Smooth muscle cell (in vitro differentiated cells): ENCODE results near the gene UNC5B. TPM values are rescaled to one million over a fixed set of nuclear protein-coding genes. Genes with fewer than 3 reads are reported as not detected.

Experiments used
- DNase-seq: peaks from one replicate; lab custom pipeline; 2025; ENCODE audit not compliant: unreplicated experiment; lab: John Stamatoyannopoulos, UW
- H2AFZ ChIP-seq: fragments of 200-600 bp; sonication (generic); 2 replicates; pipeline ENCODE4 v1.6.0; 2016; ENCODE audit warnings: antibody characterized with exemption, low read depth, mild to moderate bottlenecking
- H3F3A ChIP-seq: fragments of 200-600 bp; sonication (generic); 2 replicates; pipeline ENCODE4 v1.6.0; 2017; ENCODE audit warnings: antibody characterized with exemption, low read depth
- H3K27ac ChIP-seq: fragments of 200-600 bp; sonication (generic); 2 replicates; pipeline ENCODE4 v1.5.1; 2016; ENCODE audit warnings: low read depth, mild to moderate bottlenecking
- H3K27me3 ChIP-seq: fragments of 200-600 bp; sonication (generic); 2 replicates; pipeline ENCODE4 v1.6.1; 2016; ENCODE audit warnings: low read depth, mild to moderate bottlenecking
- H3K36me3 ChIP-seq: fragments of 200-600 bp; sonication (generic); 2 replicates; pipeline ENCODE4 v1.5.1; 2016; ENCODE audit warnings: low read depth
- H3K4me1 ChIP-seq: fragments of 200-600 bp; sonication (generic); 2 replicates; pipeline ENCODE4 v1.5.1; 2016; ENCODE audit warnings: low read depth
- H3K4me2 ChIP-seq: fragments of 200-600 bp; sonication (generic); 2 replicates; pipeline ENCODE4 v1.6.0; 2016; ENCODE audit warnings: mild to moderate bottlenecking
- H3K4me3 ChIP-seq: fragments of 200-600 bp; sonication (generic); 2 replicates; pipeline ENCODE4 v1.5.1; 2016; ENCODE audit warnings: mild to moderate bottlenecking
- H3K79me2 ChIP-seq: fragments of 200-600 bp; sonication (generic); 2 replicates; pipeline ENCODE4 v1.6.0; 2016; ENCODE audit warnings: low read depth, mild to moderate bottlenecking
- H3K9ac ChIP-seq: fragments of 200-600 bp; sonication (generic); 2 replicates; pipeline ENCODE4 v1.6.0; 2016; ENCODE audit warnings: low read depth
- H3K9me3 ChIP-seq: fragments of 200-600 bp; sonication (generic); replicated peaks from 2 replicates; pipeline ENCODE4 v1.5.1; 2016; ENCODE audit warnings: low read depth
- H4K20me1 ChIP-seq: fragments of 200-600 bp; sonication (generic); 2 replicates; pipeline ENCODE4 v1.6.0; 2016; ENCODE audit warnings: low read depth
- WGBS: methylation state at CpG from one replicate; pipeline ENCODE4 v1.1.7; 2016; ENCODE audit warnings: low lambda C conversion rate; 5-methylcytosine and 5-hydroxymethylcytosine counted together
- polyA plus RNA-seq: library from polyadenylated mRNA; unstranded; fragments of >200 nt; fragmentation: Nextera tagmentation; extraction: Ambion mirVana; gene quantifications from 2 replicates; pipeline ENCODE4 v1.2.1, GENCODE V29; 2016
- total RNA-seq: library from RNA; depleted of rRNA; stranded (reverse); fragments of >200 nt; gene quantifications from 2 replicates; pipeline ENCODE4 v1.2.3, GENCODE V29; 2014
- TF ChIP-seq, protein P1 (sequence below): fragments of 200-600 bp; sonication (generic); IDR thresholded peaks from 2 replicates; pipeline ENCODE4 v1.5.1; 2017; ENCODE audit warnings: borderline replicate concordance, mild to moderate bottlenecking, antibody characterized with exemption; ENCODE audit not compliant: insufficient read depth, poor library complexity, severe bottlenecking

Gene UNC5B
- total and polyA plus RNA-seq, 2 experiments from 2014 or later, result 89.6 to 142 TPM

DNA sequence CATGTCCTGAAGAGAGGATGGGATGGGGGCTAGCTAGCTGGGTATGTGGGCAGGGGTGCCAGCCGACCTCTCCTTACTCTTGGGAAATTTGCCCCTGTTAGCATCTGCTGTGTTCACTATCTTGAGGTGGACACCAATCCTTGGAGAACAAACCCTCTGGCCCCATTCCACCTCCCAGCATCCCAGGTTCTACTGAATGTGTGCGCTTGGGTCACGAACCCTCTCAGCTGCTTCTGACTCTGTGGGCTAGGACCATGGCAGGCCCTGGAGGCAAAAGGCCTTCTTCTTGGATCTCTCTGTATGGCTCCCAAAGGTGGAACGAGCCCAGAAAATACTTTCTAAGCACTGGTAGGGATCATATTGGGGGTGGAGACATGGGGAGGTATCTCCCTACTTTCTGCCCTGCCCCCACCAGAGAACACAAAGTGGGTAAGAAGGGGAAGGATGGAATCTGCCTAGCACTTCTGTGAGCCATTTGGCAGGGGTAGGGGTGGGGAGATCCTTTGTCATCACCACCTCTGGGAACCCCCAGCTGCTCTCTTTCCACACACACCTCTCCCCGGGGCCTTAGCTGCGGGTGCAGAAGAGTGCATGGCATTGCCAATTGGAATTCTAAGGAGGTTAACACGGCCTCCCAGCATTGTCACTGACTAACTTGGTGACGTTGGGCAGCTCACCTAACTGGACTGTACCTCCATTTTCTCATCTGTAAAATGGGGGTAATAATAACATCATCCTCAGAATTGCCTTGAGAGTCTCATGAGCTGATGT lies 7.7 kb downstream of the UNC5B start:
- peaks cover 98% of the 10 kb centered on the region for H4K20me1 ChIP-seq
- H3K79me2 ChIP-seq, result peaks cover 99% of the 10 kb centered on the region
- 83% methylated on average over 8 of the region's 8 CpGs for WGBS
- H3K36me3 ChIP-seq, result no peaks in the 10 kb centered on the region
- no peak for DNase-seq
- no peak overlapping the region for H3K9ac ChIP-seq
- TF ChIP-seq, protein P1, sequence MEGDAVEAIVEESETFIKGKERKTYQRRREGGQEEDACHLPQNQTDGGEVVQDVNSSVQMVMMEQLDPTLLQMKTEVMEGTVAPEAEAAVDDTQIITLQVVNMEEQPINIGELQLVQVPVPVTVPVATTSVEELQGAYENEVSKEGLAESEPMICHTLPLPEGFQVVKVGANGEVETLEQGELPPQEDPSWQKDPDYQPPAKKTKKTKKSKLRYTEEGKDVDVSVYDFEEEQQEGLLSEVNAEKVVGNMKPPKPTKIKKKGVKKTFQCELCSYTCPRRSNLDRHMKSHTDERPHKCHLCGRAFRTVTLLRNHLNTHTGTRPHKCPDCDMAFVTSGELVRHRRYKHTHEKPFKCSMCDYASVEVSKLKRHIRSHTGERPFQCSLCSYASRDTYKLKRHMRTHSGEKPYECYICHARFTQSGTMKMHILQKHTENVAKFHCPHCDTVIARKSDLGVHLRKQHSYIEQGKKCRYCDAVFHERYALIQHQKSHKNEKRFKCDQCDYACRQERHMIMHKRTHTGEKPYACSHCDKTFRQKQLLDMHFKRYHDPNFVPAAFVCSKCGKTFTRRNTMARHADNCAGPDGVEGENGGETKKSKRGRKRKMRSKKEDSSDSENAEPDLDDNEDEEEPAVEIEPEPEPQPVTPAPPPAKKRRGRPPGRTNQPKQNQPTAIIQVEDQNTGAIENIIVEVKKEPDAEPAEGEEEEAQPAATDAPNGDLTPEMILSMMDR, result no peak
- H3F3A ChIP-seq, result peaks cover 53% of the 10 kb centered on the region
- peak overlapping the region; percentile 60 for H3K4me2 ChIP-seq
- no peak overlapping the region for H2AFZ ChIP-seq
- H3K4me3 ChIP-seq, result no peak overlapping the region
- peak overlapping the region; percentile 91 for H3K27ac ChIP-seq
- no peaks in the 10 kb centered on the region for H3K27me3 ChIP-seq
- no peaks in the 10 kb centered on the region for H3K9me3 ChIP-seq
- peaks cover 49% of the 10 kb centered on the region for H3K4me1 ChIP-seq

DNA sequence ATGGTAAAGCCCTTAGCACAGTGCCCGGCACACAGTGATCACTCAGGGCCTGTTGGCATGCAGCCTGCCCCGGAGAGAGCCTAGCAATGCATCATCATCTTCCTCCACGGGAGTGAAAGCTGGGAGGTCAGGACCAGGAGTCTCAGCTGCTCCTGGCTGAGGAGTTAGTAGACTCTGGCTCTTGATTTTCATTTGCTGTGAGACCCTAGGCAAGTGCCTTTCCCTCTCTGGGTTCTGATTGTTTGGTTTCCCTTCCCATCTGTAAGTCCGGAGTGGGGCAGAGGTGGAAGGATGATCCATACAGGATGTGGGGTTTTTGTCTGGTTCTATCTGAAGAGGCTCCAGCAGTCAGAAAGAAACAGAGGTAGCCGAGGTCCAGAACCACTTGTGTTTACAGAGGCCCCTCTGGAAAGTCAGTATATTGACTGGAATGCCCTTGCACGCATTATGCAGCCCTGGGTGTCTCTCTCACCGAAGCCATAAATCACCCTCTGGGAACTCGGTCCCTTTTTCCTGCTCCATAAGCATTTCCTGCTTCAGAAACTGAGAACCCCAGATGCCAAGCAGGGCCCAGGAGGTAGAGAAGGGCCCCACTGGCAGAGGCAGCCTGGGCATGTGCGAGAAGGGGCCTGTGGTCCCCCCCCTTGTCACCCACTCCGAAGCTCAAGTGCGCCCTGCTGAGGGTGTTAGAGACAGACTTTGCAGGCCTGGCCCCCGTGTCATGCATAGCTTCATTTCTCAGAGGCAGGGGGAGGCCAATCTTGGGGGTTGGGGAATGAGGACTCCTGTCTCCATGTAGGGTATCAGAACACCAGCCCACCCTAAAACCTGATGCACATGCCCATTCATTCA lies 8.5 kb downstream of the UNC5B start:
- TF ChIP-seq, protein P1, result no peak
- H3K9me3 ChIP-seq, result no peaks in the 10 kb centered on the region
- H4K20me1 ChIP-seq, result peaks cover 97% of the 10 kb centered on the region
- H3F3A ChIP-seq, result peaks cover 47% of the 10 kb centered on the region
- peaks cover 99% of the 10 kb centered on the region for H3K79me2 ChIP-seq
- DNase-seq, result no peak
- peak overlapping the region; percentile 9 for H3K9ac ChIP-seq
- WGBS, result 37% methylated on average over 12 of the region's 12 CpGs
- H3K4me2 ChIP-seq, result peak overlapping the region; percentile 60
- peak overlapping the region; percentile 91 for H3K27ac ChIP-seq
- peaks cover 41% of the 10 kb centered on the region for H3K4me1 ChIP-seq
- no peak overlapping the region for H2AFZ ChIP-seq
- no peak overlapping the region for H3K4me3 ChIP-seq
- no peaks in the 10 kb centered on the region for H3K36me3 ChIP-seq
- H3K27me3 ChIP-seq, result no peaks in the 10 kb centered on the region

DNA sequence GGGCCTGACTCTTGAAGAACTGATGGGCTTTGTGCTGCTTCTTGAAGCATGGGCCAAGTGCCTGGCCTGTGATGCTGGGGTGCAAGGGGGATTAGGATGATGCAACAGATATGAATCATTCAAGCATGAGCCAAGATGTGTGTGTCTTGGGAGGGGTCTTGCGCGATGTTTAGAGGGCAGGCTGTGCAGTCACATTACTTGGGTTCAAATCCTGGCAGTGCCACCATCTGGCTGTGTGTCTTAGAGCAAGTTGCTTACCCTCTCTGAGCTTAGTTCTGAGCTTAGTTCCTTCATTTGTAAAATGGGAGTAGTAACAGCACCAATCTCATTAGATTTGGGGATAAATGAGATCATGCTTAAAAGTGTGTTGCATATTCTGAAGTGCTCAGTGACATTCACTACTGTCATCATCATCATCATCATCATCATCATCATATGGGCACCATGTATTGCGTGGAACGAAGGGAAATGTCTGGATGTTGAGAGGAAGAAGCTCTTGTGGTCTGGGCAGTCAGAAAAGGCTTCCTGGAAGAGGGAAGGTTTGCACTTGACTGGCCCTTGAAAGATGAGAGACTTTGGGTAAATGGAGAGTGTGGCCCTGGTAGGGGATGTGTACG lies 9.3 kb downstream of the UNC5B start:
- Histone ChIP-seq H3F3A (peaks cover 46% of the 10 kb centered on the region), H2AFZ (no peak overlapping the region), H3K9ac (no peak overlapping the region), H4K20me1 (peaks cover 97% of the 10 kb centered on the region), H3K79me2 (peaks cover 99% of the 10 kb centered on the region), H3K27me3 (no peaks in the 10 kb centered on the region), H3K4me2 (peak overlapping the region; percentile 60), H3K27ac (peak overlapping the region; percentile 91), H3K4me3 (no peak overlapping the region), H3K4me1 (peaks cover 33% of the 10 kb centered on the region), H3K9me3 (no peaks in the 10 kb centered on the region), H3K36me3 (no peaks in the 10 kb centered on the region)
- TF ChIP-seq, protein P1, result no peak
- 82% methylated on average over 5 of the region's 5 CpGs for WGBS
- DNase-seq, result no peak
